BE2C (cell line): ENCODE data around the gene HNRNPH3.

Experiments
- DNase-seq: peaks from one replicate; pipeline ENCODE4 v3.0.0-alpha.2; 2020
- H3K27me3 ChIP-seq: fragments of 250-450 bp; sonication (Bioruptor Pico); 2 replicates; pipeline ENCODE4 v1.5.1; 2020; ENCODE audit warnings: mild to moderate bottlenecking
- H3K36me3 ChIP-seq: fragments of 250-450 bp; sonication (Bioruptor Pico); 2 replicates; pipeline ENCODE4 v1.5.1; 2020; ENCODE audit warnings: mild to moderate bottlenecking
- H3K4me1 ChIP-seq: fragments of 250-450 bp; sonication (Bioruptor Pico); 2 replicates; pipeline ENCODE4 v1.5.1; 2020
- H3K4me3 ChIP-seq: 2 replicates; pipeline ENCODE4 v1.5.1; 2011; ENCODE audit warnings: low read depth, low read length
- H3K9me3 ChIP-seq: fragments of 250-450 bp; sonication (Bioruptor Pico); 2 replicates; pipeline ENCODE4 v1.5.1; 2020
- TF ChIP-seq, protein P1 (sequence below): IDR thresholded peaks from 2 replicates; pipeline ENCODE4 v1.5.1; 2012; ENCODE audit warnings: mild to moderate bottlenecking, low read depth, low read length

The HNRNPH3 gene

DNA sequence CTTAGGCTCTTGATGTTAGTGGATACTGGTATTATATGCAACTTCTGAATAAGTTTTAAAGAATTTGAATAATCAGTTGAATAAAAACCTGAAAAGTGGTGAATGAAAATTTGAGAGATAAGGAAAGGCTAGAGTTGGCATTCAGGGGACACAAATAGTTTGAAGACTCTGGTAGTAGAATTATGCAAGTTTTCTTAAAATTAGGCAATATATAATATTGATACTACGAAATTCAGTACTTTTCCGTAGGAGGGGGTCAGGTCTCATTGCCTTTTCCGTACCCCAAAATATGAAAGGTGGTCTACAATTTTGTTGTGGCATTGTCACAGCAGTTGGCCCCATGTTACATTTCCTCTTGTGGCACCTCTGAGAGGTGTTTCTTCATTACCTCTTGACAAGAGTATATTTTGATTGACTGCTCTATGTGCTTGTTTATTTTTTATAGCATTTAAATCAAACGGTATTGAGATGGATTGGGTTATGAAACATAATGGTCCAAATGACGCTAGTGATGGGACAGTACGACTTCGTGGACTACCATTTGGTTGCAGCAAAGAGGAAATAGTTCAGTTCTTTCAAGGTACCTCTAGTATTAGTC, 5.0 kb downstream of the HNRNPH3 start:
- Histone ChIP-seq H3K4me1 (peaks cover 6% of the 10 kb centered on the region), H3K4me3 (no peak overlapping the region; the same call in 1 of the 2 replicates), H3K9me3 (no peaks in the 10 kb centered on the region), H3K36me3 (peaks cover 77% of the 10 kb centered on the region), H3K27me3 (no peaks in the 10 kb centered on the region)
- no peak for DNase-seq
- TF ChIP-seq, protein P1, sequence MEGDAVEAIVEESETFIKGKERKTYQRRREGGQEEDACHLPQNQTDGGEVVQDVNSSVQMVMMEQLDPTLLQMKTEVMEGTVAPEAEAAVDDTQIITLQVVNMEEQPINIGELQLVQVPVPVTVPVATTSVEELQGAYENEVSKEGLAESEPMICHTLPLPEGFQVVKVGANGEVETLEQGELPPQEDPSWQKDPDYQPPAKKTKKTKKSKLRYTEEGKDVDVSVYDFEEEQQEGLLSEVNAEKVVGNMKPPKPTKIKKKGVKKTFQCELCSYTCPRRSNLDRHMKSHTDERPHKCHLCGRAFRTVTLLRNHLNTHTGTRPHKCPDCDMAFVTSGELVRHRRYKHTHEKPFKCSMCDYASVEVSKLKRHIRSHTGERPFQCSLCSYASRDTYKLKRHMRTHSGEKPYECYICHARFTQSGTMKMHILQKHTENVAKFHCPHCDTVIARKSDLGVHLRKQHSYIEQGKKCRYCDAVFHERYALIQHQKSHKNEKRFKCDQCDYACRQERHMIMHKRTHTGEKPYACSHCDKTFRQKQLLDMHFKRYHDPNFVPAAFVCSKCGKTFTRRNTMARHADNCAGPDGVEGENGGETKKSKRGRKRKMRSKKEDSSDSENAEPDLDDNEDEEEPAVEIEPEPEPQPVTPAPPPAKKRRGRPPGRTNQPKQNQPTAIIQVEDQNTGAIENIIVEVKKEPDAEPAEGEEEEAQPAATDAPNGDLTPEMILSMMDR = no peak

- no peak for DNase-seq
- peaks cover 88% of the 10 kb centered on the region for H3K36me3 ChIP-seq
Measured at GRCh38 chr10:68340358-68341080, 8.7 kb downstream of the HNRNPH3 start.

GRCh38 chr10:68342909-68343516, 11.1 kb downstream of the HNRNPH3 start:
- no peak for DNase-seq
- TF ChIP-seq, protein P1 = no peak
- H3K9me3 ChIP-seq = no peaks in the 10 kb centered on the region
- H3K36me3 ChIP-seq = peaks cover 84% of the 10 kb centered on the region
- H3K4me1 ChIP-seq = no peaks in the 10 kb centered on the region
- no peak overlapping the region for H3K4me3 ChIP-seq
- H3K27me3 ChIP-seq = no peaks in the 10 kb centered on the region

More at GRCh38 chr10:68340358-68341080, 8.7 kb downstream of the HNRNPH3 start:
- Histone ChIP-seq H3K4me3 (no peak overlapping the region), H3K4me1 (peaks cover 6% of the 10 kb centered on the region), H3K27me3 (no peaks in the 10 kb centered on the region), H3K9me3 (no peaks in the 10 kb centered on the region)
- TF ChIP-seq, protein P1 = no peak

- TF ChIP-seq, protein P1 = no peak
Measured at GRCh38 chr10:68345621-68346020, 13.8 kb downstream of the HNRNPH3 start.

GRCh38 chr10:68346774-68347173, 14.9 kb downstream of the HNRNPH3 start:
- TF ChIP-seq, protein P1 = no peak
- DNase-seq = no peak
- Histone ChIP-seq H3K9me3 (no peaks in the 10 kb centered on the region), H3K27me3 (no peaks in the 10 kb centered on the region), H3K4me1 (no peaks in the 10 kb centered on the region), H3K4me3 (no peak overlapping the region), H3K36me3 (peaks cover 46% of the 10 kb centered on the region)

More at GRCh38 chr10:68345621-68346020, 13.8 kb downstream of the HNRNPH3 start:
- H3K4me1 ChIP-seq = no peaks in the 10 kb centered on the region
- peaks cover 58% of the 10 kb centered on the region for H3K36me3 ChIP-seq
- no peaks in the 10 kb centered on the region for H3K27me3 ChIP-seq
- no peak for DNase-seq
- H3K9me3 ChIP-seq = no peaks in the 10 kb centered on the region
- H3K4me3 ChIP-seq = no peak overlapping the region
